HEK293 (cell line): ENCODE measurements around the gene IRS1.

ENCODE experiments used
- BCL11A ChIP-seq: fragments of 450-650 bp; formaldehyde crosslinking; IDR thresholded peaks from 2 replicates; pipeline ENCODE4 v1.5.1; 2016; ENCODE audit warnings: low read depth, missing biosample characterization, missing genetic modification characterization
- REST ChIP-seq: fragments of 450-650 bp; formaldehyde crosslinking; IDR thresholded peaks from 2 replicates; pipeline ENCODE4 v1.5.1; 2016; ENCODE audit warnings: missing biosample characterization, missing genetic modification characterization
- SP2 ChIP-seq: fragments of 450-650 bp; formaldehyde crosslinking; IDR thresholded peaks from 2 replicates; pipeline ENCODE4 v1.5.1; 2016; ENCODE audit warnings: missing biosample characterization, missing genetic modification characterization
- YY1 ChIP-seq: fragments of 450-650 bp; formaldehyde crosslinking; IDR thresholded peaks from 2 replicates; pipeline ENCODE4 v1.5.1; 2018; ENCODE audit warnings: missing biosample characterization, missing genetic modification characterization
- ZBTB21 ChIP-seq: fragments of 450-650 bp; formaldehyde crosslinking; IDR thresholded peaks from 2 replicates; pipeline ENCODE4 v1.5.1; 2017; ENCODE audit warnings: missing biosample characterization, missing genetic modification characterization
- ZNF292 ChIP-seq: fragments of 450-650 bp; formaldehyde crosslinking; IDR thresholded peaks from 2 replicates; pipeline ENCODE4 v1.5.1; 2016; ENCODE audit warnings: low read depth, missing biosample characterization, missing genetic modification characterization, borderline replicate concordance
- ZNF785 ChIP-seq: fragments of 450-650 bp; formaldehyde crosslinking; IDR thresholded peaks from 2 replicates; pipeline ENCODE4 v1.5.1; 2016; ENCODE audit warnings: missing biosample characterization, missing genetic modification characterization
- ZNF830 ChIP-seq: fragments of 450-650 bp; IDR thresholded peaks from 2 replicates; pipeline ENCODE4 v1.5.0; 2018; ENCODE audit warnings: missing biosample characterization, missing genetic modification characterization, low read depth, mild to moderate bottlenecking, moderate library complexity
- TF ChIP-seq, protein P1 (sequence below): fragments of 450-650 bp; formaldehyde crosslinking; IDR thresholded peaks from 2 replicates; pipeline ENCODE4 v1.5.1; 2016; ENCODE audit warnings: missing biosample characterization, missing genetic modification characterization
- TF ChIP-seq, protein P2 (sequence below): fragments of 450-650 bp; formaldehyde crosslinking; IDR thresholded peaks from 2 replicates; pipeline ENCODE4 v1.5.1; 2016; ENCODE audit warnings: missing biosample characterization, missing genetic modification characterization
- TF ChIP-seq, protein P3 (sequence below): fragments of 450-650 bp; formaldehyde crosslinking; IDR thresholded peaks from 2 replicates; pipeline ENCODE4 v1.5.1; 2017; ENCODE audit warnings: missing biosample characterization, mild to moderate bottlenecking, missing genetic modification characterization, moderate library complexity

DNA sequence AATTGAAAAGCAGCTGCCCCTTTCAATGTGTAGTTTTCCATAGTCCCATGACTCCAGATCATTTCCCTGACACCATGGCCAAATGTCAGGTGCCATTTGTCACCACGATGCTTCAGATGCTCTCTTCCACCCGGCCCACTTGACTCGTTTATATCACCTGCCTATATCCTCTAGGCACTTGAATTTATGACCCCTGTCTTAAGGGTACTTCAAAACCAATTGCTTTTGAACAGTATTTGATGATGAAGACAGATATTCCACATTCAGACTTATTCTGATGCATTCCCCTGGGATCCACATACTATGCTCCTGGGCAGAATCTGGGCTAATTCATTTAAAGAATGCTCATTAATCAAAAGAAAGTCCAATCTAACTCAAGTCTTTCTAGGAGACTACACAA, 19.3 kb upstream of the IRS1 start:
- TF ChIP-seq SP2 (tag by site-specific recombination): no peak
- TF ChIP-seq, protein P1, sequence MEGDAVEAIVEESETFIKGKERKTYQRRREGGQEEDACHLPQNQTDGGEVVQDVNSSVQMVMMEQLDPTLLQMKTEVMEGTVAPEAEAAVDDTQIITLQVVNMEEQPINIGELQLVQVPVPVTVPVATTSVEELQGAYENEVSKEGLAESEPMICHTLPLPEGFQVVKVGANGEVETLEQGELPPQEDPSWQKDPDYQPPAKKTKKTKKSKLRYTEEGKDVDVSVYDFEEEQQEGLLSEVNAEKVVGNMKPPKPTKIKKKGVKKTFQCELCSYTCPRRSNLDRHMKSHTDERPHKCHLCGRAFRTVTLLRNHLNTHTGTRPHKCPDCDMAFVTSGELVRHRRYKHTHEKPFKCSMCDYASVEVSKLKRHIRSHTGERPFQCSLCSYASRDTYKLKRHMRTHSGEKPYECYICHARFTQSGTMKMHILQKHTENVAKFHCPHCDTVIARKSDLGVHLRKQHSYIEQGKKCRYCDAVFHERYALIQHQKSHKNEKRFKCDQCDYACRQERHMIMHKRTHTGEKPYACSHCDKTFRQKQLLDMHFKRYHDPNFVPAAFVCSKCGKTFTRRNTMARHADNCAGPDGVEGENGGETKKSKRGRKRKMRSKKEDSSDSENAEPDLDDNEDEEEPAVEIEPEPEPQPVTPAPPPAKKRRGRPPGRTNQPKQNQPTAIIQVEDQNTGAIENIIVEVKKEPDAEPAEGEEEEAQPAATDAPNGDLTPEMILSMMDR: no peak
- no peak for TF ChIP-seq ZBTB21 (tag by site-specific recombination)
- no peak for TF ChIP-seq ZNF785 (tag by site-specific recombination)
- TF ChIP-seq YY1: no peak
- TF ChIP-seq ZNF292 (tag by site-specific recombination): no peak
- no peak for TF ChIP-seq ZNF830
- TF ChIP-seq, protein P2, sequence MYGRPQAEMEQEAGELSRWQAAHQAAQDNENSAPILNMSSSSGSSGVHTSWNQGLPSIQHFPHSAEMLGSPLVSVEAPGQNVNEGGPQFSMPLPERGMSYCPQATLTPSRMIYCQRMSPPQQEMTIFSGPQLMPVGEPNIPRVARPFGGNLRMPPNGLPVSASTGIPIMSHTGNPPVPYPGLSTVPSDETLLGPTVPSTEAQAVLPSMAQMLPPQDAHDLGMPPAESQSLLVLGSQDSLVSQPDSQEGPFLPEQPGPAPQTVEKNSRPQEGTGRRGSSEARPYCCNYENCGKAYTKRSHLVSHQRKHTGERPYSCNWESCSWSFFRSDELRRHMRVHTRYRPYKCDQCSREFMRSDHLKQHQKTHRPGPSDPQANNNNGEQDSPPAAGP (tag by site-specific recombination): no peak
- no peak for TF ChIP-seq REST (tag by site-specific recombination)
- TF ChIP-seq, protein P3, sequence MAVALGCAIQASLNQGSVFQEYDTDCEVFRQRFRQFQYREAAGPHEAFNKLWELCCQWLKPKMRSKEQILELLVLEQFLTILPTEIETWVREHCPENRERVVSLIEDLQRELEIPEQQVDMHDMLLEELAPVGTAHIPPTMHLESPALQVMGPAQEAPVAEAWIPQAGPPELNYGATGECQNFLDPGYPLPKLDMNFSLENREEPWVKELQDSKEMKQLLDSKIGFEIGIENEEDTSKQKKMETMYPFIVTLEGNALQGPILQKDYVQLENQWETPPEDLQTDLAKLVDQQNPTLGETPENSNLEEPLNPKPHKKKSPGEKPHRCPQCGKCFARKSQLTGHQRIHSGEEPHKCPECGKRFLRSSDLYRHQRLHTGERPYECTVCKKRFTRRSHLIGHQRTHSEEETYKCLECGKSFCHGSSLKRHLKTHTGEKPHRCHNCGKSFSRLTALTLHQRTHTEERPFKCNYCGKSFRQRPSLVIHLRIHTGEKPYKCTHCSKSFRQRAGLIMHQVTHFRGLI (tag by site-specific recombination): no peak
- no peak for TF ChIP-seq BCL11A (tag by site-specific recombination)
